ENCODE data around the gene EFNA5.

Gene EFNA5

DNA sequence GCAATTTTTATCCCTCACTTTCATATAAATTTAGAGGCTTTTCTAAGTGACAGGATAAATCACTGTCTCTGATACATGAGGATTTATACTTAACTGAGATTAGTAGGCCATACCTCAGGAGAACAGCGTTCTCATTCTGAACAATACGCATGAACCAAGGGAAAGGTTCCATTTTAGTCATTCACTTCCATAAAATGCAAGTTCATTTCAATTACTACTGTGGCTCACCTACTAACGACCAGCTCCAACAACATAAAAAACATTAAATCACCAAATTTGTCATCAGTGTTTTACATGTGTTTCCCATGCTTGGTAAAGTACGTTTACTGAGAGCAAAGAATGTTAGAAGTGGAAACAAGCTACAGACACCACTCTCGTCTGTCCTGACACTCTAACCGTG is 67.4 kb downstream of the EFNA5 start:
- DNase-seq (ENCODE audit: low read depth): no peak

DNA sequence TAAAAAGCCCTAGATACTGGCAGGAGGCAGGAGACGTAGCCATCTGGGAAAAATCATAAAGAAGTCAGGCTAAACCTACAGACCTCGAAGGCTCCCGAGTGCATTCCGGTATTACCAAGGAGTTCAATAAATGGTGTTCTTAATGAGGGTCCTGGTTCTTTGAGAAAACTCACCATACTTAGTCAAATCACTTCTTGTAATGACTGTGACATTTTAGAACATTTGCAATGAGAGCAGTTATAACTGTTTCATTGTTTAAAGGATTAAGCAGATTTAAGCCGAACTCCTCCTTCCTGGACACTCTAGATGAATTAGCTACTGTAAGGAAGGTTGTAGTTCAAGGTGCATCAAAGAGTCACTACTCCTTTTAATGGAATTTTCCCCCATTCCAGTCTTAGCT is 67.8 kb downstream of the EFNA5 start:
- DNase-seq (ENCODE audit: low read depth): no peak

DNA sequence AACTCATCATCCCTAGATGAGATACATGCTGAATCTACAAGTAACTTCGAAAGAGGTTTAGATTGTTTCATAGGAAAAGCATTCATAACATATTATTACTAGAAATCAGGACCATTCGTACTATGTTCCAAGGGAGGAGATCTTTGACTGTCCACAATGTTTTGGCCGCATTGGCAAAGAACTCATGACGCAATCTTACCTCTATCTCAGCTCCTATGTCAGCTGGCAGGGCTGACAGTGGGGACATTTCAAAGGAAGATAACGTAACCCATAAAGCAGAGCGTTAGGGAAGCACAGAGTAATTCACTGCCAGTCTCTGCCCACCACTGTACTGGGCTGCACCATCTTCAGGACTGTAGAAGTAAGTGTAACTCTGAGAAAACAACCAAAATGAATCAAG is 69.7 kb downstream of the EFNA5 start:
- DNase-seq (ENCODE audit: low read depth): no peak

DNA sequence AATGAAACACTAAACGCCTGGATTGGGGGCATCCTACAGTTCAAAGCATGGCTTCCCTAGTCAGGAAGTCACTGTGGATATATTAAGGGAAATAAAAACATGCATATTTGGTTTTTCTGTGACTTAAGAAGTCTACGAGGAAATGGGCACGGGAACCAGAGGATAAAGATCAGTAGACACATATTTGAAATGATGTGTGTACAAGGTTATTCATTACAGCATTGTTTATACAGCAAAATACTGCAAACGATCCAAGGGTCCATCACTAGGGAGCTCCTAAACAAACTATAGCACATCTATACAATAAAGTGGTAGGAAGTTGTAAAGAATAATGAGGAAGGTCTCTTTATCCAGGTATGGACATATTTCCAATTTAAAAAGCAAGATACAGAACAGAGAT is 71.8 kb downstream of the EFNA5 start:
- DNase-seq (ENCODE audit: low read depth): no peak

DNA sequence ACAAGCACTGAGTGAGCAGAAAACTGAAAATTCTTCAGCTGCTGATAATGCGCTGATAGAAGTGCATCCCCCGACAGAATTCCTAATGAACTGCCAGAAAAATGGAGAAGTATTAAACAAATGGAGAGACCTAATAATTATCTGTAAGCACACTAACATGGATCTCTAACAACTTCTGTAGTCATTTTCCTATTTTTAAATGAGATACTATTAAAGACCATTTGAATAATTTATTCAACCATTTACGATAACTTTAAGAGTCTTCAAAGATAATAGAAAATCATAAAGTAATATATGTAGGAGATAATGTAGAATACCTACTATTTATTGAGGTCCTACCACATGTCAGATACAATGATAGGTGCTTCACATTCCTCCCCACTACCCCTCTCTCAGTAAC is 72.9 kb downstream of the EFNA5 start:
- no peak for DNase-seq (ENCODE audit: low read depth)

DNA sequence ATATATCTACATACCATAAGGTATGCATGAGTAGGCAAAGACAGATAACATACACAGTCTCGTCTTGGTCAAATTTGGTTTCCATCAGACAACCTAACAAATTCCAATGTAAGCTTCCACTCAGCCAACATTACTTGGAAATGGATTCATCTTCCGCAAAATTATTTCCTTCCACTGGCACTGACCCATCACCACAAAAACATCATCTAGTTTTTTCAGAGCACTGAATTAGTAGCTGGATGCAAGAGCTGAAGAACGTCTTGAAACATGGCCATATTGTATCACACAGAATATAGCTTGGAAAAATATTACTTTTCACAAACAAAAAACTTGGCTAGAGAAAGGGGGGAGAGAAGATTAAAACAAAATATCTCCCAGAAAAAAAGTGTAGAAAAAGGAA is 73.5 kb downstream of the EFNA5 start:
- DNase-seq (ENCODE audit: low read depth): no peak

DNA sequence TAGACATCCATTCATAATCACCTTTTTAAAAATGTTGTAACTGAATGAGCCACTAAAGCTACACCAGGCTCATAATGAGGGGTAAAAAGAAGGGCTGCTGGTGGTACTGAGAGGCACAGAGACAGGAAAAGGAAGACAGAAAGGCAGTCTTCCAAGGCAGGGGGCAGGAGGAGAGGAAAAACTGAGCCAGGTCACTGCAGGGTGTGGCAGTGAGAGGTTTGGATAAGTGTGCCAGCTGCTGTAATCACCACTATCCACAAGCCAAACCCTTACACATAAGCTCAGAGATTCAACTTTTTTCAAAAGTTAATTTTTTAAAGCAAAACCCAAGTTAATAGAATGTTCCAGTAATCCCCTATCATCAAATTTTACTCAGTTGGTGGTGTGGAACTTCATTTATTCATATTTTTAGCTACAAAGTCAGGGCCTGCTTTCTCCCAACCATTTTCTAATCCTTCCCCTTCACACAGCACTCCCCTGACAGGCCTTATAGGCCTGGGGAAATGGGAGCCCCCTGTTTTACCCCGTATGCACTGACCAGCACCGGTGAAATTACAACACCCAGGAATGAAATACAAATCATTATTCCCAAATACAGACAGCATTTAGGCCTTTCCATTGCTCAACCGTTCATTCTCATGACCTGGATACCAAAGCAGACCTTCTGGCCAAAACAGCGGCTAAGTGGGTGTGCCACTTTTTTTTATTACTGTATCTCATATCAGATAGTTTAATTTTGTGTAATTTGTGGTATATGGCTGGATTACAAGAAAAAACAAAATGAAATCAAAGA is 76.3 kb downstream of the EFNA5 start:
- no peak for DNase-seq (ENCODE audit: low read depth)

DNA sequence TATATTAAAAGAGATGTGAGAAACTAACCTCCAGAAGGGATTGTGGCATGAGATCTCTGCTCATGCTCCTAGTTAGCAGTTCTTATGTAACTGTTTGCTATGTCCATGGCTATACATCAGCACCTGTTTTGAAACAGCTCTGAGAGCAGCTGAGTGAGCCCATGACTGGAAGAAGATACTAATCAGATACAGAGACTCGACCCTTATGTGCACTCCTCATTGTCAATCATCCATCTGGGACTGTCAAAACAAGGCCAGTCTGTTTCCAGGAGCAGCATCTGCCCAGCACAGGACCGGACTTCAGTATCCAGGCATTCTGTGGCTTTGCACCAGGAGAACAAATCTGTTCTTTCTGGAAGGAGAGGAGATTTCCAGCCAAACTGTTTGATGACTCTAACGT is 77.7 kb downstream of the EFNA5 start:
- no peak for DNase-seq (ENCODE audit: low read depth)

DNA sequence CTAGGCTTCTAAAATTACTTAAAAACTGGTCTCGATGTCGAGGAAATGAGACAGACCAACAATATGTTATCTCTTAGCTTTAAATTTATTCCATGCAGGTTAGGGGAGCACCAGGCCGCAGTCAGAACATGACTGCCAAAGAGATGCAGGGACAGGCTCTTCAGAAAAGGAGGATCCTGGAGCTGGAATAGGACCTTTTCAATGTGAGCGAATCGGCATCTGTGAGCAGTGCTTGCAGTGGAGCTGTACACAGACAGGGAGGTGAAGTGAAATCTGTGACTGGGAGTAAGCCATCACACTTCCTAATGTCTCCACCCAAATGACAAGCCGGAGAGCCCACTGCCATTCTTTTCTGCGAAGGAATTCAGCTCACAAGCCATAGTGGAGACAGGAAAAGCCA is 78.2 kb downstream of the EFNA5 start:
- no peak for DNase-seq (ENCODE audit: low read depth)

DNA sequence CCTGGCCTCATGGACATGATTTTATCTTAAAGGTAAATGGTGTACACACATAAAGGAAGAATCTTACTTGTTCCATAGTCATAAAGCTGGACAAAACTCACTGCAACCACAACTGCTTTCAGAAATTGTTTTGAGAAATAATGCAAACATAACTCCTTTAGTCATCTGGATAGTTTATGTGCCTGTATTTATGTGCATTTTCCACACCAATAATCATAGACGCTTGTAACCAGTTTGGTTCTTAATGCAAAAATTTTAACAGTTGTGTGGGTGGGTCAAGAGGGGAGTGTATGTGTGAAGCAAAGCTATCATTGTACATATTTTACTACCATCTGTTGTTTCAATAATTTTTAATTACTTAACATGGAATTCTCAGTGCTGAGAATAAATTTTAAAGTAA is 80.1 kb downstream of the EFNA5 start:
- no peak for DNase-seq (ENCODE audit: low read depth)

DNA sequence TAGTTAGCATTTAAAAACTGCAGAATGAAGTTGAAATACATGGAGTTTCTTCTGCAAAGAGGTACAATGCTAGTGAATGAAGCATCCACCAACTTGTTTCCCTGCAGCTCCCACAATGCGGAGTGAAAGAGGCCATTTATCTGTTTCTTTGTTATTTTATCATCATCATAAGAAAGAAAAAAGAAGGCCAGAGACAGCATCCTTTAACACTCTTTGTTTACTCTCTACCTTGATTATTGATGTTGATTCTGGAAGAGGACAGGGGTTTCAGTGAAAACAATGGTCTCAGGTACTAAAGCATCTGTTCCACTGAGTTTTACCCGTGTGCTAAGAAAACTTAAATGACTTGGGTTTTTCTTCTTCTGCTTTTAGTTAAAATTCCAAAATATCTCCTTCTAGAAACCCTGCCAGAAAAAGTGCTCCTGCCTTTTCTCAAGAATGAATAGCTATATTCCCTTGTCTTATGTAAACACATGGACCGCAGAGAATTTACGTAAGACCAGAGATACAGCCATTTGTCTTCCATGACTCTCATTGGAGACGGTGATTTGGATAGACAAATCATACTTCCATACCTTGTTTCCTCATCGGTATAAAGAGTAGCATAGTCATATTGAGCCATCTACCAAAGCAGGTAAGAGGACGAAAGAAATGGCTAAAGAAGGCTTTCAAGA is 81.1 kb downstream of the EFNA5 start:
- no peak for DNase-seq (ENCODE audit: low read depth)

DNA sequence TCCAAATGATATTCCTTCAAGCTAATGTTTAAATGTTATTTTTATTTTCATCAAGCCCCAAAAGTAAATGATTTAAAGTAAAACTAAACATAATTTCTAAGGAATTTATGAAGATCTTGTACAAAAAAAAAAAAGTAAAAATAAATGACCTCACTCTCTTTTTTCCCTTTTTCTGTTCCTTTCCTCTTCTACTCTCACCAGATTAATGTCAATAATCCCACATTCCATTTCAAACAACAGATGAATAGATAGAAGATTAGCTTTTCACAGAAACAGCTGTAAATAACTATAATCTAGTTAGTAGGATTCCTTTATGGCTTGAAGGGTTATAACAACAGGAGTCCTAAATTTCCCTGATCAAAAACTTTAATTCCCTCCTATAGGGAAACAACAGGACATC is 88.1 kb downstream of the EFNA5 start:
- DNase-seq (ENCODE audit: low read depth): no peak

DNA sequence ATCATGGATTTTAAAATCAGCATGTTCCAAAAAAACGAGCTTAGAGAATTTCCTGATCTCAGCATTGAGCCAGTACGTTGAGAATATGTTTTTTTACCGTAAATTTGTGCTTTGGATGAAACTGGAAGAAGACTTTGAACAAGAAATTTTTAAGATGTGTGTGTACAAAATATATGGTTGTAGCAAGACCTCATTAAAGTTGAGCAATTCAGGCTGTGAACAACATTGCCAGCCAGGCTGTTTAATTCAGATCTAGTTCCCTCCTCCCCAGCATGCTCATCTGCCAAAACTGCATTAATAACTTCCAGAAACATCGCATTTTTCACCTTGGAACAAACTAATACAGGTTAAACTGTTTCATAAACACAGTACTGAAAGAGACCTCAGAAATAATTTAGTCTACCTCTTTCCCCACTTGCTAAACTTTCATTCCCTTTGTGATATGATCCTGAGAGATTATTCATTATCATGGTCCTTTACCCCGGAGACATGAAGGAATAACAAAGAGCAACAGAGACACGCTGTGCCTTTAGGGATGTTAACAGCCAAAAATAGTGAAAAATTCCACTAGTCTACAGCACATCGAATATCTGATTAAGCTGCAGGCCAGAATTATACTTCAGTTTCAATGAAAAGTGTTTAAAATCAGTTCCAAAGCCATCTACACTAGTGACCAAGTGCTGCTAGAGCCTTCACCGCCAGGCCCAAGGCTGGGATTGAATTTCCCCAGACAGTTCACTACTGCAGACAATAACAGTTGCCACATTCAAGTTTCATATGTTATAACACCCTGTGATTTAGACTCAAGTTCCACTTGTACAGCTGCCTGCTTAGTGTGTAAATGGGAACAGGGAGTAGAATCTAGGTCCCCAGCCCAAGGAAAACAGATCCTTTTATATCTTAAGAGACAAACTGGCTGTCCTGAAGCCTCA is 89.6 kb downstream of the EFNA5 start:
- DNase-seq (ENCODE audit: low read depth): no peak

DNA sequence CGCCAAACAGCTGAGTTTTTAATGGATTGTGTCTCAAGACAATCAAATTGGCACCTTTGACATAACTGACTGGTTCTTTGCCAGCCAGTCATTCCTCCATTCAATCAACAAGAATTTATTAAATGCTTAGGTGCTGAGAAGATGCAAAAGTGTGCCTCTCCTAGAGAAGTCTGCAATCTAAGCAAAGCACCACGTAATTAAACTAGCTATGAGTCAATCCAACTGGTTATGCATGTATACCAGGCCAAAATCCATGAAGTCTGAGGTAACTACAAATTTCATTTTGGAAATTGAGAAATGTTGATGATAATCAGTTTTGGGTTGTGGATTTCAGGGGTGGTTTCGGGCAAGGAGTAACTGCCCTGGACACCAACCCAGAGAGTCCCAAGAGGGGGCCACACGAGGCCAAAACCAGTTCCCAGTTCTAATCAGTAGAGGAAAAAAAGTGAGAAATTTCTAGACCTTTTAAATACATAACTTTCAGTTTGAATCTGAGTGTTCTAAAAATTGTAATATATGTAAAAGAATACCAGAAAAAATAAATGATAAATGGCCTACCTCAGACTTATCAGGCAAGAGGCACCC is 92.6 kb downstream of the EFNA5 start:
- DNase-seq (ENCODE audit: low read depth): no peak

DNA sequence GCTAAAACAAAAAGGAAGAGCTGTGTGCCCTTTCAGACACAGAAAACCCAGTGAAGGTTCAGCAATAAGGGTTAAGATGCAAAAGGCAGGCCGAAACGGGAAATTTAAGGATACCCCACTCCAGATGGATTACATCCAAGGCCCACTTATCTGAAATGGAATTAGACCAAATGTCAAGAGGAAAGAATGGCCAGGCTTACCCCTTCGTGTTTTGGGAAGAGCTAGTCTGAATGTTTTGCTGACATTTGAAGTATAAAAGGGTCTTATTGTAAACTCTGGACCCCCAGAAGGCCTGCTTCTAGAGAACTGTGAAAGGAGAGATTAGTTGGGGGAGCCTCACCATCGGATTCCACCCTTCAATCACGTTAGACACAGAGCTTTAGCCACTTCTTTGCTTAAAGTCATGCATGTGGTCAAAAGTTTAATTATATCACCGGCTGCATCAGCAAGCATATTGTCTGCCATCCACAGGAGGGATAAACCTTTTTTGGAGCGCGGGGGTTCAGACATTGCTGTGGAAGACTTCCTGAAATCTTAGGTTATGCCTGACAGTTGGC is 93.3 kb downstream of the EFNA5 start:
- DNase-seq (ENCODE audit: low read depth): no peak

DNA sequence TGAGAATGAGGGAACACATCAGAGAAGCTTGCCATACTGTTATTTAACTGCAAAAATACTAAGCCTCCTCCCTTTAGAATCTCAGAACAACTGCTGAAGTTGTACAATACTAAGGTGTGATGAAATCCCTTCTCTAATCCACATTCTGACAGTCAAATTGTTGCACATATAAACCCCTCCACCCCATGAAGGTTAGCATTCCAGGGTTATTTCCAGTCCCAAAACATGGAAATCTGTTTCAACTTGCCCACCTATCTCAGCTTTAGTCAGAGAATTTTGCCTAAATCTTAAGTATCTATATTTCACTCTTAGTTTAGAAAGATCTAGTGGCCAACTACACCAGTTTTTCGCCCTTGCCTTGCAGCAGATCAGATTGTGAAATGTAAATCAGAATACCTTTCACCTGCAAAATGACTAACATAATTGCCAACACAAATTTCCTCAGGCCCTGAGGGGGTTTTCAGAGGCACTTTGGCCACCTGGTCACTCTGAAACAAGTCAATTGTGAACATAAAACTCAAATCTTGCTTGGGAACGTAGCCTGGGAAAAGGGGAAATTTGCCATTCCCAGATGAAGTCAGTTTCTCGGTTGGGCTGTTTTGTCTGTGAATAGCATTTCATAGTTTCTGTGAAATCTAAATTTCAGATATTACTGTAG is 93.9 kb downstream of the EFNA5 start:
- DNase-seq (ENCODE audit: low read depth): no peak

DNA sequence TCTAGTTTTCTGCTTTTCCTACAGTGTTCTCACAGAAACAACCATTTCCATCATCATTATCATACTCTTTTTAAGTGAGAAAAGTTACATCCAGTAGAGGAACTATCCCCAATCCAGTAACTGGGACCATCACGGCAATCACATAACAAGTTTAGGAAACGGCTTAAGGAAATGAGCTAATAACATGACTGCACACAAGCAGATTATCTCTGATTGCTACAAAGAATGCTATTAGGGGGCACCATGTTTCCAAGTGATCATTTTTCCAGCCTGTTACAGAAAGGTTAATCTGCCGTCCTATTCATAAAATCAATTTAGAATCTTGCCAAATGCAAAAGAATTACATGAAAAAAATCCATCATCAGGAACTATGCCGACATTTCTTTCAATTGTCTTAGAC is 94.6 kb downstream of the EFNA5 start:
- DNase-seq (ENCODE audit: low read depth): no peak

DNA sequence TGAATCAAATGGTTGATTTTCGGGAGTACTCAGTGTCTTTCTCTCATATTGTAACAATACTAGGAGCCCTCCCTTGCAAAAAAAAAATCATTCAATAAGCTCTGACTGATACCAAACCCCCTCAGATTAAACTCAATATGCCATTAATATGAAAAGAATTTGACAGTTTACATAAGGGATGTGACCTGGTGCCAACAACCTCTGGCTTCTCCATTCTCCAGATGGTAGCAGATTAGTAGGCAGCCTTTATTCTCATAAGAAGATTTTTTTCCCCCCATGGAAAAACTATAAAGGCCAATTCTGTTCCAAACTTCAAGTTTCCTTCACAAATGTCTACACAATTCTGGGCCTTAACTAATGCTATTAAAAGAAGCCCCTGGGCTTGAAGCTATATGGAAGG is 96.5 kb downstream of the EFNA5 start:
- no peak for DNase-seq (ENCODE audit: low read depth)

DNA sequence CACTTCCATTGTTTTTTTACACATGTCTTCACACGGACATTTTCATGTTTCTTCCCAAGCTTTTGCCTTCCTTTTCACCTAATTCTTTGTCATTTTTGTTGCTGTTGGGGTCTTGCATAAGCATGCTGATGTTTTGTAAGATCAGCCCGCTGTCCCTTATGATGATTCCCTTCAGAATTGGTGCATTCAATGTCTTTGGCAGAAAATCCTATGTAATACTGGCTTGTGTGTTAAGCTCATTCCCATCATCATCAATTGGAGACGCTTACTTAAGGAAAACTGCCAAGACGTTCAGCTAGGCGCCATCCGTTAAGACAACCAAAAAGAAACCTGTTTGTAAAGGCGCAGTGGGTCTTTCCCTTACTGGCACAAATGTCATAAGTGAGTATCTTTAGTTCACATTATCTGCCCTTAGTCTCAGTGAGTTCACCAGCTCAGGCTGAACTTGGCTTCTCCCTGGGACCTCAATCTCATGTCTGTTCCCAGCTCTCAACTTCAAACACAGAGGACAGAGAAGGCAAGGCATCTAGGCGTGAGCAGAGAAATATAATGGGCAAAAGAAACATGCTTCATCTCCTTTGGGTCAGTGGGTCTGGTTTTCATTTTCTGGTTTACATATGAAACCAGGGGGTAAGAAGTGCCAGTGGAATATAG is 97.9 kb downstream of the EFNA5 start:
- no peak for DNase-seq (ENCODE audit: low read depth)

DNA sequence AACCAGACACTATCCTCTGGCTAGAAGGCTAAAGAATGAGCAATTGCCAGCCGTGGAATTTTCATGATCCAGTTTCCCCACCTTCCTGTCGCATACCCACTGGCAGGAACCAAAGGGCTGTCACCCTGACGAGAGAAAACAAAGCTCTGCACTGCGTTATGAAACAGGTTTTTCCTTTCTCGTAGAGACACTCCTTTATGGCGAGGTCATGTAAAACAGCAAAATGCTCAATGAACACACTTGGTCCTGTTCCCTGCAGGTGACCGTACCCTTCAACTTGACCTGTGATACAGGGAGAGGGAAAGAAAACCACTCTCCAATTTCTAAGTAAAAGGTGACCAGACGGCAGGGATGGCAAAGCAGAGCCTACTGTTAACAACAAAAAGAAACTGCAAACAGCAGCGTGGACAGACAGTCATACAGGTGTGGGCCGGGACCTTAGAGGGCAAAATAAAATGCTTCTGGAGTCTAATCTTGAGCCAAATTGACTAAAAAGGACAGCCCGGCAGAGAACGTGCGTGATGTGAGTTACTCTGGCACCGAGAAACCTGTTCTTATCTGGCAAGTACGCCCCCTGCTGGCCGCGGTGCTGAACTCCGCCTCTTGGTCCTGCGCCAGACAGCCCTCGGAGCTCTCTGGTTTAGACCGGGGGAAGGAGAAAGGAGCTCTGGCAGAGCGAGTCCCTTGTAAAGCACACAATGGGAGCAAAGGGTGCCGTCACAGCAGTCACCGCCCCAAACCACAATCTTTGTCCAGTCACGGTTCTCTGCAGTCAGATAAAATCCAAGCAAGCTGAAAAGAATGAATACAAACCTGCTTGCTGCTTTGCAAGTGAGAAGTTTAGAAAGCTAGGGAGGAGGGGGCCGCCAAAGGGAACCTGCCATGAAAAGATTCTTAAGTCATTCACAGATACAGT is 98.9 kb downstream of the EFNA5 start:
- peak; percentile 72 for DNase-seq (ENCODE audit: low read depth)

Data from T follicular helper cell (primary cell).